ACC112 (cell line): Measurements from ENCODE around the gene HSPA1L.
"Not testable (repeated sequence)": the region's sequence is repeated elsewhere in the genome, so short reads cannot be mapped to it uniquely, and the experiment has no call there.

Source experiments
- H2AFZ ChIP-seq: fragments of 200-600 bp; sonication (generic); one replicate; pipeline ENCODE4 v1.6.0; 2017; ENCODE audit warnings: antibody characterized with exemption, low read length; ENCODE audit not compliant: unreplicated experiment
- H3K27ac ChIP-seq: fragments of 200-600 bp; sonication (generic); 2 replicates; pipeline ENCODE4 v1.5.1; 2014; ENCODE audit warnings: low read depth, mild to moderate bottlenecking, antibody characterized with exemption, low read length, moderate library complexity
- H3K27me3 ChIP-seq: fragments of 200-600 bp; sonication (generic); 2 replicates; pipeline ENCODE4 v1.6.1; 2014; ENCODE audit warnings: mild to moderate bottlenecking, antibody characterized with exemption, low read length, moderate library complexity, mixed read lengths; ENCODE audit not compliant: insufficient read depth
- H3K36me3 ChIP-seq: fragments of 200-600 bp; sonication (generic); 2 replicates; pipeline ENCODE4 v1.6.1; 2016; ENCODE audit warnings: mild to moderate bottlenecking, antibody characterized with exemption, low read length, moderate library complexity, mixed read lengths; ENCODE audit not compliant: insufficient read depth
- H3K4me1 ChIP-seq: fragments of 200-600 bp; sonication (generic); one replicate; pipeline ENCODE4 v1.6.1; 2016; ENCODE audit warnings: low read length, mixed read lengths; ENCODE audit not compliant: insufficient read depth, unreplicated experiment, control insufficient read depth
- H3K4me3 ChIP-seq: fragments of 200-600 bp; sonication (generic); 2 replicates; pipeline ENCODE4 v1.5.1; 2014; ENCODE audit warnings: mild to moderate bottlenecking, low read depth, low read length
- H3K79me2 ChIP-seq: fragments of 200-600 bp; sonication (generic); one replicate; pipeline ENCODE4 v1.6.0; 2016; ENCODE audit warnings: low read length; ENCODE audit not compliant: control insufficient read depth, unreplicated experiment, insufficient read depth

Gene HSPA1L

DNA sequence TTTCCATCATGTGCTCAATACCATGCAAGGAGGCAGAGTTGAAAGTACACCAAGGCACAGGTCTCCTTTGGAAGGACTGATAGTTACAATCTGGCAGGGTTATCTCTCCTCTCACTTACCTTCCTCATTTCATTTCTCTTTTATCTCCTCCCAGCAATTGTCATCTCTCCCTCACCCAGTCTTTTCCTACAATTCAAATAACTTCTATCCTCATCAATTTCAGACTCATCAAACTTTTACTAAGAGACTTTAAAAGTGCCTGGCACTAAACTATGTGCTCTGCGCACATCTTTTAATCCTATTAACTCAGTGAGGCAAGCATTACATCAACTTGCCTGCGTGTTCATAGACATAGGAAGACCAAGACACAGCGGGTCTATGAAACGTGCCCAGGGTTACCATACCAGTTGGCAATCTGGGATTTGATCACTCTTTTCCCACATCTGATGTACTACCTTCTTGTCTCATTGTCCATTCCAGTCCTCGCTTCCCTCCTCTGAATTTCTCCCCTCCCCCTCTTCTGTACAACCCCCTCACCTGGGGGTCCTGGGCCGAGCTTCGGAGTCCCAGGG, 20.7 kb downstream of the HSPA1L start:
- H3K36me3 ChIP-seq = no peaks in the 10 kb centered on the region; the same call in none of the 2 replicates
- peak overlapping the region; percentile 94 for H3K4me3 ChIP-seq
- H3K27me3 ChIP-seq = no peaks in the 10 kb centered on the region
- H3K27ac ChIP-seq = peak overlapping the region; percentile 83
- H2AFZ ChIP-seq = peak overlapping the region; percentile 42
- peaks cover 26% of the 10 kb centered on the region for H3K79me2 ChIP-seq
- H3K4me1 ChIP-seq = peaks cover 15% of the 10 kb centered on the region

DNA sequence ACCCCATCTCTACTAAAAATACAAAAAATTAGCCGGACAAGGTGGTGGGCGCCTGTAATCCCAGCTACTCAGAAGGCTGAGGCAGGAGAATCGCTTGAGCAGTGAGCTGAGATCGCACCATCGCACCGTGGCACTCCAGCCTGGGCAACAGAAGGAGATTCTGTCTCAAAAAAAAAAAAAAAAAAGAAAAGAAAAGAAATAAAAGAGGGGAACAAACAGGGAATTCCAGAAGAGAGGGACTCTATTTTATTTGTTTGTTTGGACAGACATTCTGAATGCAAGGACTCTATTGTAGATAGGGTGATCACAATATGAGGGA, 21.2 kb downstream of the HSPA1L start:
- H3K79me2 ChIP-seq = peaks cover 26% of the 10 kb centered on the region
- H3K4me3 ChIP-seq = peak overlapping the region; percentile 94
- peak overlapping the region; percentile 83 for H3K27ac ChIP-seq
- H2AFZ ChIP-seq, H3K36me3 ChIP-seq, H3K27me3 ChIP-seq: not testable (repeated sequence)
- peaks cover 15% of the 10 kb centered on the region for H3K4me1 ChIP-seq

DNA sequence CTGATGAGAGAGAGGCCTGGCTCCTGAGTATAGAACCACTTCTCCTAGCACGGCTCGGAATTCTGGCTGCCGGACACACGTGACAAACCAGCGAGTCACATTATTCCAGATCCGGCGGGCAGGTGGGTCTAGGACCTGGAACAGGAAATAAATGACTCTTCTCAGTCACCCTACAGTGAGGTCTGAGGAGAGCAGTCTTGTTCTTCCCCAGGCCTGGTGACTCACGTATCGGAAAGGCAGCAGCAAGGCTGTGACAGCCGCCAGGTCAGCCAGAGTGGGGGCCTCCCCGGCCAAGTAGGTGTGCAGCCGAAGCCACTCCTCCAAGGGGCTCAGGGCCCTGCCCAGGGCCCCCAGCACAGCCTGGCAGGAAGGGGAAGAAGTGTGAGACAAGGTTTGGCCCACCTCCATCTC, 22.3 kb downstream of the HSPA1L start:
- H2AFZ ChIP-seq = no peak overlapping the region
- H3K27ac ChIP-seq = peak overlapping the region; percentile 31; the same call in 1 of the 2 replicates
- peaks cover 15% of the 10 kb centered on the region for H3K4me1 ChIP-seq
- peaks cover 26% of the 10 kb centered on the region for H3K79me2 ChIP-seq
- H3K36me3 ChIP-seq = no peaks in the 10 kb centered on the region; the same call in none of the 2 replicates
- no peaks in the 10 kb centered on the region for H3K27me3 ChIP-seq
- H3K4me3 ChIP-seq = no peak overlapping the region

DNA sequence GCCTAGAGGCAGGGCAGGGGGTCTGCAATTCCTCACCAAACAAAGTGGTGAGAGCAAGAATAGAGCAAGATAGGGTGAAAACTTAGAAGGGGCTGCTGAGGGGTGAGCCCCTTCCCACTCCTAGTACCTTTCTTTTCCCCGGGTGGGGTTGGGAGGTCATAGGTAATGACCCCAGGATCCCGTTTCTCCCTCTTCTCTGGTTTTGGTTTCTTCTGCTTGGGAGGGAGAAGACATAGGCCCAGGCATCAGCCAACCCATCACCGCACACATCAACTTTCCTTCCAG, 23.1 kb downstream of the HSPA1L start:
- Histone ChIP-seq H3K79me2 (peaks cover 26% of the 10 kb centered on the region), H2AFZ (no peak overlapping the region), H3K27ac (no peak overlapping the region), H3K4me3 (no peak overlapping the region), H3K27me3 (no peaks in the 10 kb centered on the region), H3K4me1 (peaks cover 15% of the 10 kb centered on the region), H3K36me3 (no peaks in the 10 kb centered on the region; the same call in none of the 2 replicates)

DNA sequence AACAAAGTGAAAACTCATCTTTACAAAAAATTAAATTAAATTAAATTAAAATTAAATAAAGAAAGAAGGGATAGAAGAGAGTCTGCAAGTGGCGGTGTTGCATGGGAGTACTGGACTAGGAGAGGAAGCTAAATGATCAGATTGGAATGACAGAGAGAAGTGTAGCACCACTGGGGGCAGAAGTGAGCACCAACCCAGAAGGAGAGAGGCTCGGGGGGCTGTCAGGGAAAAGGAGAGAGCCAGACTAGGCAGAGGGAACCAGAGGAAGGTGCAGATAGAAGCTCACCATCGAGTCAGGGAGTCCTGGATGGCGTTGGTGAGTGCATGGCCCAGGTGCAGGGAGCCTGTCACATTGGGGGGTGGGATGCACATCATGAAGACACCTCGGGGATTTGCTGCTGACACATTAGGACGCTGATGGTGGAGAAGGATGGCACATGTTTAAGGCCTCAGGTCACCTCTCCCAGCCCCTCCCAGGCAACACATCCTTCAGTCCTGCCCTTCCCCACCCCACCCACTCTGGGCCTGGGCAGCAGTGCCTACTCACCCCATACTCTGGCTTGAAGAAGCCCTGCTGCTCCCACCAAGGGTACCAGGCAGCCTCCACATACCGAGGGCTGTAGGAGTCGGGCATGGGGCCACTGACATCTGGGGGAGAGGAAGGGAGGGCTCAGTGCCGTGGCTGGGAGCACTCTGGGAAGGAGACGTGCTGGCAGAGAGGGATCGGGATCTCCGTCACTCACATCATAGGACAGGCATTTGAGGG, 23.6 kb downstream of the HSPA1L start:
- no peaks in the 10 kb centered on the region; the same call in none of the 2 replicates for H3K36me3 ChIP-seq

DNA sequence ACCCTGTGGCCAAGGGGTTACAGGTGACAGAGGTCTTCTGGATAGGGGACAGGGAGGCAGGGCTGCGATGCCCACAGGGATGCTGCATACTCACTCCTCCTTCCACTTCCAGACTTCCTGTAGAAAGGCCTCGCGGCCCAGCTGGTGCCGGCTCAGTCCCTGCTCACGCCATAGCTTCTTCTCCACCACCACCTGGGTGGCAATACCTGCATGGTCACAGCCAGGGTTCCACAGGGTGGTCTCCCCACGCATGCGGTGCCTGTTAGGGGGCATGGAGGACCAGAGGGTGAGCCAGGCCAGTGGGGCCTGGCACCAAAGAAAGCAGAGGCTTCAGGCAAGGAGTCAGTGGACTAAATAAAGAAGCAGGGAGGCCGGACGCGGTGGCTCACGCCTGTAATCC, 29.6 kb downstream of the HSPA1L start:
- Histone ChIP-seq H3K36me3 (peaks cover 13% of the 10 kb centered on the region), H3K27me3 (no peaks in the 10 kb centered on the region), H2AFZ (no peak overlapping the region), H3K4me3 (no peak overlapping the region), H3K79me2 (no peaks in the 10 kb centered on the region), H3K27ac (no peak overlapping the region), H3K4me1 (no peaks in the 10 kb centered on the region)

More for the DNA sequence above, 23.6 kb downstream of the HSPA1L start:
- H2AFZ ChIP-seq = no peak overlapping the region
- H3K27ac ChIP-seq = no peak overlapping the region
- H3K4me1 ChIP-seq = peaks cover 15% of the 10 kb centered on the region
- H3K79me2 ChIP-seq = peaks cover 26% of the 10 kb centered on the region
- no peak overlapping the region for H3K4me3 ChIP-seq
- no peaks in the 10 kb centered on the region for H3K27me3 ChIP-seq

DNA sequence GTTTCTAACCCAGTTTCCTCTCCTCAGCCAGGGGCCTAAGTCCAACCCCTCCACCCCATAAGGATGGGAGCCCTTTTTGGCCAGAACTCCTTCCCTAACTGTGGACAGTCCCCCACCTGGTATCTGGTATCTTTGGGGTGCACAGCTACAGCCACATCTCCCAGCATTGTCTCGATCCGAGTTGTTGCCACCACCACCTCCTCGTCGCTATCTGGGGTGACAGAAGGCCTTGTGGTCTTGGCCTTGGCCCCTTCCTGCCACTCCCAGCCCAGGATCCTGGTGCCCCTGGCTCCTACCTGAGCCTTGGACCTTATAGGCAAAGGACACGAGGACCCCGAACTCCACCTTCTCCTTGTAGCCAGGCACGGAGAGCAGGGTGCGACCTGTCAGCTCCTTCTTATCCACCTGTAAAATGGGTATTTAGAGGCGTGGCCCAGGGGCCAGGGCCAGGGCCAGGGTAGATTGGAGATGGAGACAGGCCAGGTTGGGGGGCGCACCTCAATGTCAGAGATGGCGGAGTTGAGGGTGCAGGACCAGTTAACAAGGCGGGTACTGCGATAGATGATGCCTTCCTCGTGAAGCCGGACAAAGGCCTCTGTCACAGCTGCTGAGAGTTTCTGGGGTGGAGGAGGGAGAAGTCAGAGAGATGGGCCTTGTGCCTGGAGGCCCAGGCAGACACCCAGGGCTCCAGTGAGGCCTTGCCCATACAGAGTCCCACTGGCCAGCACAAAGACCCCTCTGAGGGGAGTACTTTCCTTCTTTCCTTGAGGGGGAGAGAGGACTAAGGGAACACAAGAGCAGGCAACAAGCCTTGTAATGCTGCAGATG, 30.8 kb downstream of the HSPA1L start:
- Histone ChIP-seq H3K27me3 (no peaks in the 10 kb centered on the region), H2AFZ (no peak overlapping the region), H3K27ac (no peak overlapping the region), H3K4me3 (no peak overlapping the region), H3K79me2 (no peaks in the 10 kb centered on the region), H3K4me1 (no peaks in the 10 kb centered on the region), H3K36me3 (peaks cover 13% of the 10 kb centered on the region; the same call in 1 of the 2 replicates)

DNA sequence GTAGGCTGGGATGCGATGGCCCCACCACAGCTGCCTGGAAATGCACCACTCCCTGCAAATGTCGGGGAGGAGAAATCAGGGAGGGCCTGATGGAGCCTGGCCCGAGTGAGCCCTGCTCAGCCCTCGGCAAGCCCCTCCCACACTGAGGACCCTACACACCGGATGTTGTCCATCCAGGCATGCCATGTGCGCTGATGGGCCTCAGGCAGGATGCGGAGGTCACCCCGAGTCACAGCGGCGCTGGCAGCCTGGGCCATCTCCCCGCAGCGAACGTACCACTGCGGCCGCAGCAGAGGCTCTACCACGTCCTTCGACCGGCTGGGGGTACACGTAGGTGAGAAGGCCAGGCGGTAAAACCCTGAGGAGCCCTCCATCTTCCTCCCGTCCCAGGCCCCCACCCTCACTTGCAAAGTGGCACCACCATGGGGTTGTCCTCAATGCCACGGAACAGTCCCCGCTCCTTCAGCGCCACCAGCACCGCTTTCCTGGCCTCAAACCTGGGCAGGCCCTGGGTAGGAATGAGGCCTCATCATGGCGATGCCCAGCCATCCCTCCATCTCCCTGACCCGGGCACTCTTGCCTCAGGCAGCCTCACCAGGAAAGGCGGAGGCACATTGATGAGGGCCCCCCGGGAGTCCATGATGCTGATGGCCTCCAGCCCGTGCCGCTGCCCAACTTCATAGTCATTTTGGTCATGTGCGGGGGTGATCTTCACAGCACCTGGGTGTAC, 32.8 kb downstream of the HSPA1L start:
- Histone ChIP-seq H3K4me3 (no peak overlapping the region), H3K79me2 (no peaks in the 10 kb centered on the region), H3K27me3 (no peaks in the 10 kb centered on the region), H2AFZ (no peak overlapping the region), H3K4me1 (peaks cover 5% of the 10 kb centered on the region), H3K36me3 (peaks cover 13% of the 10 kb centered on the region; the same call in 1 of the 2 replicates), H3K27ac (no peak overlapping the region)

DNA sequence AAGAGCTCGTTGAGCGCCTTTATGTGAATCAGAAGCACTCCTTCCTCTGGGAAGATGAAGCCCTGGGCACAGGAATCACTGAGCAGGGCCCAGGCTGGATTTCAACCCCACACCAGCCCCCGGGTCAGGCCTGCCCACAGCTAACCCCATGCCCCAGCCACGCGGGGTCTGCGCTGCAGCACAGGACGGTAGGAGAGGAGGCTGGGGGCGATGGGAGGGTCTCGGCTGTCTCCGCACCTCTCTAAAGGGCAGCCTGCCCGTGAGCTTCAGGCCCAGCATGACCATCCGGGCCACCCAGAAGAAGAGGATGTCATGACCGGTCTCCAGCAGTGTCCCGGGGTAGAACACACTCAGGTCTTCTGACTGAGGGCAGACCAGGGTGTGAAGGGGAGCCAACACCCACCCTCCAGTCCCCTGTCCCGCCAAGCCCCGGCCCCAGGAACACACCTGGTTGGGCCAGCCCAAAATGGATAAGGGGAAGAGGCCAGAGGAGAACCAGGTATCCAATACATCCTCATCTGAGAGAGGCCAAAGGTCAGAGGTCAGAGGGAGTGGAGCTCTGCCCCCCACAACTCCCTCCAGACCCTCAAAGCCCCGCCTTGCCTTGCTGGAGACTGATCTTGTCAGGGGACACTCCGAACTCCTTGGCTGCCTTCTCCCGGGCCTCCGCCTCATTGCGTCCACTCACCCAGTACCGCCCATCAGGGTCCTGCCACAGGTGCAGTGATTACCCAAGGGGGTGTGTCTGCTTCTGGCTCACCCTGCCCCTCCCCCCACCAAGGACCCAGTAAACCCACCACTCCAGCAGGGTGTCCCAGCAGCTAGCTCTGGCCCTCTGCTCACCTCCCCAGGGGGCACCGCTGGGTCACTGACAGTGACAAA, 33.6 kb downstream of the HSPA1L start:
- no peak overlapping the region for H3K27ac ChIP-seq

More for the DNA sequence above, 33.6 kb downstream of the HSPA1L start:
- no peak overlapping the region for H3K4me3 ChIP-seq
- no peak overlapping the region for H2AFZ ChIP-seq
- peaks cover 13% of the 10 kb centered on the region for H3K4me1 ChIP-seq
- H3K36me3 ChIP-seq = peaks cover 13% of the 10 kb centered on the region; the same call in 1 of the 2 replicates
- H3K27me3 ChIP-seq = no peaks in the 10 kb centered on the region
- no peaks in the 10 kb centered on the region for H3K79me2 ChIP-seq
